OCI-LY1 (cell line): ENCODE data around the gene INTS6.

Experiments
- EZH2 ChIP-seq: fragments of 200-600 bp; sonication (generic), shearing (Covaris generic); IDR thresholded peaks from 2 replicates; pipeline ENCODE4 v1.8.0; 2017; ENCODE audit warnings: borderline replicate concordance, mixed run types, mild to moderate bottlenecking, antibody characterized with exemption, low read length, moderate library complexity, mixed read lengths
- TF ChIP-seq, protein P1 (sequence below): fragments of 200-600 bp; sonication (generic), shearing (Covaris generic); IDR thresholded peaks from 2 replicates; pipeline ENCODE4 v1.5.1; 2017; ENCODE audit warnings: mild to moderate bottlenecking, antibody characterized with exemption, low read length, moderate library complexity, mixed read lengths

DNA sequence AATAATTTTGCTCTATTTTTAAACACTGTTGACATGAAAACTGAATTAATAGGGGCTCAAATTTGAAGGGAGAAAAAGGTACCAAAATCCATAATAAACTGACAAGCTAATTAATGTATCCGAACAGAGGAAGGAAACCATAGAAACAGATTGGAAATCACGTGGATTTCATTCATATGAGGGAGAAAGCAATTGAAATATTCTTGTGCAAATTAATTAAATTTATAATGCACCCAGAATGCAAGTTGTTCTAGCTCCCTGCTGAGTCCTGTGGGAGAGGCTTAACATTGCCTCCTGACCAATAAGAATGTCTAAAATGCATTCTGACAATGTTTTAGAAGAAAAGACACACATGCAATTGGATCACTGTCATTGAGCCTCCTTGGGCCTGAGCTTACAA is 131.0 kb downstream of the INTS6 start:
- TF ChIP-seq, protein P1, sequence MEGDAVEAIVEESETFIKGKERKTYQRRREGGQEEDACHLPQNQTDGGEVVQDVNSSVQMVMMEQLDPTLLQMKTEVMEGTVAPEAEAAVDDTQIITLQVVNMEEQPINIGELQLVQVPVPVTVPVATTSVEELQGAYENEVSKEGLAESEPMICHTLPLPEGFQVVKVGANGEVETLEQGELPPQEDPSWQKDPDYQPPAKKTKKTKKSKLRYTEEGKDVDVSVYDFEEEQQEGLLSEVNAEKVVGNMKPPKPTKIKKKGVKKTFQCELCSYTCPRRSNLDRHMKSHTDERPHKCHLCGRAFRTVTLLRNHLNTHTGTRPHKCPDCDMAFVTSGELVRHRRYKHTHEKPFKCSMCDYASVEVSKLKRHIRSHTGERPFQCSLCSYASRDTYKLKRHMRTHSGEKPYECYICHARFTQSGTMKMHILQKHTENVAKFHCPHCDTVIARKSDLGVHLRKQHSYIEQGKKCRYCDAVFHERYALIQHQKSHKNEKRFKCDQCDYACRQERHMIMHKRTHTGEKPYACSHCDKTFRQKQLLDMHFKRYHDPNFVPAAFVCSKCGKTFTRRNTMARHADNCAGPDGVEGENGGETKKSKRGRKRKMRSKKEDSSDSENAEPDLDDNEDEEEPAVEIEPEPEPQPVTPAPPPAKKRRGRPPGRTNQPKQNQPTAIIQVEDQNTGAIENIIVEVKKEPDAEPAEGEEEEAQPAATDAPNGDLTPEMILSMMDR = no peak
- no peak for TF ChIP-seq EZH2
